ENCODE data around the gene SUSD1. TPM values are rescaled to one million over a fixed set of nuclear protein-coding genes. Genes with fewer than 3 reads are reported as not detected.
"Not testable (repeated sequence)": the region's sequence is repeated elsewhere in the genome, so short reads cannot be mapped to it uniquely, and the experiment has no call there.

SUSD1 gene
- total RNA-seq, 2 donors from 2014 or later = 13.1 to 24.0 TPM

DNA sequence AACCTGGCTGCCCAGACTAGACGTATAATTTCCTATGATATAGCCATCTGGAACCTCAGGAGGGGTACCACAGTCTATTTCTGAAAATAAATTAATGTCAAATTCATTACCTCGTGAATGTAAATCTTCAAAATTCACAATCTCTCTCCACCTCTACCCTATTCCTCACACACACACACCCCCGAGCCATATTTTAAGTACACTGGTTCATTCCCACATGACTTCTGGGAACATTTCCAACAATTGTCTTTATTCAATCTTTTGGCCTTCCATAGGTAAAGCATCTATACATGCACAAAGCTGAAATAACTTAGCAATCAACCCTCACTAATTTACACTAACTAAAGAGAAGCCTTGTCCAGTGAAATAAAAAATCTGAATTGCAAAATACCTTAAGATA is 32.7 kb downstream of the SUSD1 start:
- Histone ChIP-seq H3K4me3 (no peak overlapping the region), H3K27me3 (replicated peaks; ENCODE audit: insufficient read depth) (no peaks in the 10 kb centered on the region), H3K36me3 (no peaks in the 10 kb centered on the region), H3K27ac (no peak overlapping the region), H3K9me3 (no peaks in the 10 kb centered on the region), H3K4me1 (ENCODE audit: control insufficient read depth in 1 of 2, low read depth in 2 of 2) (no peaks in the 10 kb centered on the region)
- TF ChIP-seq, protein P1, sequence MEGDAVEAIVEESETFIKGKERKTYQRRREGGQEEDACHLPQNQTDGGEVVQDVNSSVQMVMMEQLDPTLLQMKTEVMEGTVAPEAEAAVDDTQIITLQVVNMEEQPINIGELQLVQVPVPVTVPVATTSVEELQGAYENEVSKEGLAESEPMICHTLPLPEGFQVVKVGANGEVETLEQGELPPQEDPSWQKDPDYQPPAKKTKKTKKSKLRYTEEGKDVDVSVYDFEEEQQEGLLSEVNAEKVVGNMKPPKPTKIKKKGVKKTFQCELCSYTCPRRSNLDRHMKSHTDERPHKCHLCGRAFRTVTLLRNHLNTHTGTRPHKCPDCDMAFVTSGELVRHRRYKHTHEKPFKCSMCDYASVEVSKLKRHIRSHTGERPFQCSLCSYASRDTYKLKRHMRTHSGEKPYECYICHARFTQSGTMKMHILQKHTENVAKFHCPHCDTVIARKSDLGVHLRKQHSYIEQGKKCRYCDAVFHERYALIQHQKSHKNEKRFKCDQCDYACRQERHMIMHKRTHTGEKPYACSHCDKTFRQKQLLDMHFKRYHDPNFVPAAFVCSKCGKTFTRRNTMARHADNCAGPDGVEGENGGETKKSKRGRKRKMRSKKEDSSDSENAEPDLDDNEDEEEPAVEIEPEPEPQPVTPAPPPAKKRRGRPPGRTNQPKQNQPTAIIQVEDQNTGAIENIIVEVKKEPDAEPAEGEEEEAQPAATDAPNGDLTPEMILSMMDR (IDR thresholded peaks at IDR 0.05) = no peak
- DNase-seq (ENCODE audit: low spot score) (no peak), ATAC-seq (ENCODE audit: insufficient number of reproducible peaks, low FRiP score, low read depth) (no peak)

GRCh38 chr9:112140936-112141335 is 34.2 kb downstream of the SUSD1 start:
- ATAC-seq (ENCODE audit: insufficient number of reproducible peaks, low FRiP score, low read depth) (no peak), DNase-seq (ENCODE audit: low spot score) (no peak)
- no peaks in the 10 kb centered on the region for H3K27me3 ChIP-seq (replicated peaks; ENCODE audit: insufficient read depth)
- no peak overlapping the region for H3K27ac ChIP-seq
- H3K4me3 ChIP-seq = no peak overlapping the region
- H3K36me3 ChIP-seq = no peaks in the 10 kb centered on the region
- H3K4me1 ChIP-seq (ENCODE audit: control insufficient read depth in 1 of 2, low read depth in 2 of 2) = no peaks in the 10 kb centered on the region
- H3K9me3 ChIP-seq = no peaks in the 10 kb centered on the region
- TF ChIP-seq, protein P1 (IDR thresholded peaks at IDR 0.05) = no peak

DNA sequence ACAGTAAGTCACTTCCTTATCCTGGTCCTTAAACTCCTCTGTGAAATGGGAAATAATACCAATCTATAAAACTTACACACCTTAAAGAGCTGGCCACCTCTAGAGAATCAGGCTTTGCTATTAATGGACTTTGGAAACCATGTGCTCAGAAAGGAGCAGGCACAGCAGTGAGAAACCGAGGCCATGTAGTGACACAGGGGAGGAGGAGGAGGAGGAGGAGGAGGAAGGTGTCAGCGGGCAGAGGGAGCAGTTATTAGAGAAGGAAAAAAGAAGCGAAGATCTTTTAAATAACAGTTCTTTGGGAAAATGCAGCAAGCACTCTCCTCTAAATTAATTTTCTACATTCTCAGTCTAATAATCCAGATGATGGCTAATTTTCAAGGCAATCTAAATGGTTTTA is 38.0 kb downstream of the SUSD1 start:
- DNase-seq (ENCODE audit: low spot score) (no peak), ATAC-seq (ENCODE audit: insufficient number of reproducible peaks, low FRiP score, low read depth) (no peak)
- H3K4me1 ChIP-seq (ENCODE audit: control insufficient read depth in 1 of 2, low read depth in 2 of 2) = no peaks in the 10 kb centered on the region
- no peak overlapping the region for H3K27ac ChIP-seq
- H3K4me3 ChIP-seq = no peak overlapping the region
- H3K27me3 ChIP-seq (replicated peaks; ENCODE audit: insufficient read depth) = no peaks in the 10 kb centered on the region
- TF ChIP-seq, protein P1 (IDR thresholded peaks at IDR 0.05) = no peak
- H3K36me3 ChIP-seq = peaks cover 5% of the 10 kb centered on the region
- no peaks in the 10 kb centered on the region for H3K9me3 ChIP-seq

DNA sequence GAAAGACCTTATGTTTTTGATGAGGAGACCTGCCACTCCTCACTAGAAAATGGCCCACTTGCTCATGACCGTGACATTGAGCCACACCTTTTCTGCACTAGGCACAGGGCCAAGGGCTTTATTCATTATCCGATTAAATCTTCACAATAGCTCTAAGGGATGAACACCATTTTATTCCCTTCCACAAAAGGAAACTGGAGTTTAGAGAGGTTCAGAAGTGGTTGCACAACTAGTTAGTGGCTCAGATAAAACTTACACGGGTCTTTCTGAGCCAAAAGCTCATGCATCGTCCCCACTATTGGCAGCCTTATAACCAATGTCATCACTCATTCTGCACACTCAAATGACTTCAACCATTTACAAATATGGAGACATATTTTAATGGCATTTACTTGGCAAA is 39.4 kb downstream of the SUSD1 start:
- TF ChIP-seq, protein P1 (IDR thresholded peaks at IDR 0.05) = no peak
- H3K9me3 ChIP-seq = no peaks in the 10 kb centered on the region
- H3K36me3 ChIP-seq = peaks cover 5% of the 10 kb centered on the region
- ATAC-seq (ENCODE audit: insufficient number of reproducible peaks, low FRiP score, low read depth) (no peak), DNase-seq (ENCODE audit: low spot score) (no peak)
- H3K27ac ChIP-seq = no peak overlapping the region
- H3K27me3 ChIP-seq (replicated peaks; ENCODE audit: insufficient read depth) = no peaks in the 10 kb centered on the region
- H3K4me1 ChIP-seq (ENCODE audit: control insufficient read depth in 1 of 2, low read depth in 2 of 2) = no peaks in the 10 kb centered on the region
- no peak overlapping the region for H3K4me3 ChIP-seq

GRCh38 chr9:112133806-112134205 is 41.3 kb downstream of the SUSD1 start:
- DNase-seq (ENCODE audit: low spot score); H3K9me3 ChIP-seq; H3K27me3 ChIP-seq (replicated peaks; ENCODE audit: insufficient read depth); H3K4me3 ChIP-seq; H3K36me3 ChIP-seq; H3K4me1 ChIP-seq (ENCODE audit: control insufficient read depth in 1 of 2, low read depth in 2 of 2); ATAC-seq (ENCODE audit: insufficient number of reproducible peaks, low FRiP score, low read depth); H3K27ac ChIP-seq: not testable (repeated sequence)

DNA sequence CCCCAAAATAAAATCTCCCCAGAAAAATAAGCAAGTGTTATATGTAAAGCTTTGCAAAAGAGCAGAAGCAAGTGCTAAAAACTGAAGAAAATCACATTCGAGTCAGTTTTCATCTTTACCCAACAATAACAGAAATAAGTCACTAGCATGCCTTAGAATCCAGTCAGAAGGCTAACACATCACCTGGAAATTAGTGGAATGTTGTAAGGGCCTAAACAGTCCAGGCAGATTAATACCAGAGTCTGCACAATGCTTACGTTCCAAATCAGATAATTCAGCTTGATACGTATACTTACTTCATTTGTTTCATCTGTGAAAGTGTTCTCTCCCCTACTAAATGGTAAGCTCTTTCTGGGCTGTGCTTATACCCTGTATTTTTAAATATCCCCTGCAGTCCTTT is 42.7 kb downstream of the SUSD1 start:
- H3K27ac ChIP-seq = no peak overlapping the region
- ATAC-seq (ENCODE audit: insufficient number of reproducible peaks, low FRiP score, low read depth) = no peak
- DNase-seq (ENCODE audit: low spot score) = no peak
- H3K27me3 ChIP-seq (replicated peaks; ENCODE audit: insufficient read depth) = no peaks in the 10 kb centered on the region
- no peaks in the 10 kb centered on the region for H3K4me1 ChIP-seq (ENCODE audit: control insufficient read depth in 1 of 2, low read depth in 2 of 2)
- H3K36me3 ChIP-seq = peaks cover 5% of the 10 kb centered on the region
- TF ChIP-seq, protein P1 (IDR thresholded peaks at IDR 0.05) = no peak
- H3K9me3 ChIP-seq = no peaks in the 10 kb centered on the region
- no peak overlapping the region for H3K4me3 ChIP-seq
